GM19043 (cell line): ENCODE measurements around the gene KIF19.
"Not testable (repeated sequence)": the region's sequence is repeated elsewhere in the genome, so short reads cannot be mapped to it uniquely, and the experiment has no call there.

ENCODE experiments used
- ATAC-seq: cut with Tn5 transposase; IDR thresholded peaks from one replicate; pipeline ENCODE4 v1.9.1; 2021; ENCODE audit warnings: low read depth; ENCODE audit not compliant: unreplicated experiment

Gene KIF19, protein sequence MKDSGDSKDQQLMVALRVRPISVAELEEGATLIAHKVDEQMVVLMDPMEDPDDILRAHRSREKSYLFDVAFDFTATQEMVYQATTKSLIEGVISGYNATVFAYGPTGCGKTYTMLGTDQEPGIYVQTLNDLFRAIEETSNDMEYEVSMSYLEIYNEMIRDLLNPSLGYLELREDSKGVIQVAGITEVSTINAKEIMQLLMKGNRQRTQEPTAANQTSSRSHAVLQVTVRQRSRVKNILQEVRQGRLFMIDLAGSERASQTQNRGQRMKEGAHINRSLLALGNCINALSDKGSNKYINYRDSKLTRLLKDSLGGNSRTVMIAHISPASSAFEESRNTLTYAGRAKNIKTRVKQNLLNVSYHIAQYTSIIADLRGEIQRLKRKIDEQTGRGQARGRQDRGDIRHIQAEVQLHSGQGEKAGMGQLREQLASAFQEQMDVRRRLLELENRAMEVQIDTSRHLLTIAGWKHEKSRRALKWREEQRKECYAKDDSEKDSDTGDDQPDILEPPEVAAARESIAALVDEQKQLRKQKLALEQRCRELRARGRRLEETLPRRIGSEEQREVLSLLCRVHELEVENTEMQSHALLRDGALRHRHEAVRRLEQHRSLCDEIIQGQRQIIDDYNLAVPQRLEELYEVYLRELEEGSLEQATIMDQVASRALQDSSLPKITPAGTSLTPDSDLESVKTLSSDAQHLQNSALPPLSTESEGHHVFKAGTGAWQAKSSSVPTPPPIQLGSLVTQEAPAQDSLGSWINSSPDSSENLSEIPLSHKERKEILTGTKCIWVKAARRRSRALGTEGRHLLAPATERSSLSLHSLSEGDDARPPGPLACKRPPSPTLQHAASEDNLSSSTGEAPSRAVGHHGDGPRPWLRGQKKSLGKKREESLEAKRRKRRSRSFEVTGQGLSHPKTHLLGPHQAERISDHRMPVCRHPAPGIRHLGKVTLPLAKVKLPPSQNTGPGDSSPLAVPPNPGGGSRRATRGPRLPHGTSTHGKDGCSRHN

GRCh38 chr17:74325743-74326379 is at the start of gene KIF19:
KIF19 (plus strand) TSS chr17:74326226; CDS start chr17:74326350, 124 bp downstream.
- ATAC-seq, result peak; percentile 74

DNA sequence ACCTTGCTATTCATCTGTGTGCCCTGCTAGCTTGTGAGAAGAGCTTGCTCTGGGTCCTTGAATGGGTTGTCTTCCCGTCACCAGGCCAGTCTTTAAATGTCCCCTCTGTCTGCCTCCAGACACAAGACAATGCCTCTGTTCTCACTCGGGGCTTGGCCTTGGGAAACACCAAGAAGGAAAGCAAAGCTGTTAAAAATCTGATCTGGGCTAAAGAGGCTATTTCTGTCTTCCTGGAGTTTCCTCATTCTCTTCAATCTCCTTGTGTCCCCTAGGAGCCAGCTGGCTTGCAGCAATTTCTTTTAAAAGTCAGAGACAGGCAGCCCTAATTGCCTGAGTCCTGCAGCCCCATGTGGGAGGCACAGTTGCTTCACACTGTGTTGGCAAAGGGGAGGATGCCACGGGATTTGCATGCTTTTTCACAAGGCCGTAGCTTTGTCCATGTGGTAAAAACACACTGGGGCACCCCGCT is 49.5 kb upstream of the KIF19 start:
- ATAC-seq, result no peak

DNA sequence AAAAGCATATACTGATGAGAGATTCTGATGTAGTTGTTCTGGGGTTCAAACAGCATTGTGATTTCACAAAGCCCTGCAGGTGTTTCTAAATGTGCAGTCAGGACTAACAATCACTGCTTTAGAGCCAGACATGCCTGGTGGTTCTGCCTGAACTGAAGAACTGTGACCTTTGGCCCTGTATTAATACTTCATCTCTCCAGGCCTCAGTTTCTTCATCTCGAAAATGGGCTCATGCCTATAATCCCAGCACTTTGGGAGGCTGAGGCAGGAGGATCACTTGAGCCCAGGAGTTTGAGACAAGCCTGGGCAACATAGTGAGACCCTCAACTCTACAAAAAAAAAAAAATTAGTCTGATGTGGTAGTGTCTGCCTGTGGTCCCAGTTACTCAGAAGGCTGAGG is 48.1 kb upstream of the KIF19 start:
- no peak for ATAC-seq

GRCh38 chr17:74279617-74280016 is 46.4 kb upstream of the KIF19 start:
- not testable (repeated sequence) for ATAC-seq

GRCh38 chr17:74280093-74280513 is 45.9 kb upstream of the KIF19 start:
- peak; percentile 60 for ATAC-seq

DNA sequence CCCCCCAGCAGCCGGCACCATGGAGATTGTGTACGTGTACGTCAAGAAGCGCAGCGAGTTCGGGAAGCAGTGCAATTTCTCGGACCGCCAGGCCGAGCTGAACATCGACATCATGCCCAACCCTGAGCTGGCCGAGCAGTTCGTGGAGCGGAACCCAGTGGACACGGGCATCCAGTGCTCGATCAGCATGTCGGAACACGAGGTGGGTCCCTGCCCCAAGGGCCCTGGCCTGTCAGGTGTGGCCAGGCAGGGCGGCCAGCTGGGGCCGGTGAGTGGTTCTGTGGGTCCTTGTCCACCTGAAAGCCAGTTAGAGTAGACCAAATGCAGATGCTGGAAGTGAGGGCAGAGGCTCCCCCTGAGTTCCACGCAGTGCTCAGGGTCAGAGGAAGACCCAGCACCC is 44.2 kb upstream of the KIF19 start:
- ATAC-seq, result no peak

DNA sequence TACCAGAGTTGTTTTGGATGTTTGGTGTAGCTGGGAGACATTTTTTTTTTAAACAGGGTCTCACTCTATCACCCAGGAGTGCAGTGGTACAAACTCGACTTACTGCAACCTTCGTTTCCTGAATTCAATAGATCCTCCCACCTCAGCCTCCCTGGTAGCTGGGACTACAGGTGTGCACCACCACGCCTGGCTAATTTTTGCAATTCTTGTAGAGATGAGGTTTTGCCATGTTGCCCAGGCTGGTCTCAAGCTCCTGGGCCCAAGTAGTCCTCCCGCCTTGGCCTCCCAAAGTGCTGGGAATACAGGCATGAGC is 43.8 kb upstream of the KIF19 start:
- ATAC-seq, result not testable (repeated sequence)

DNA sequence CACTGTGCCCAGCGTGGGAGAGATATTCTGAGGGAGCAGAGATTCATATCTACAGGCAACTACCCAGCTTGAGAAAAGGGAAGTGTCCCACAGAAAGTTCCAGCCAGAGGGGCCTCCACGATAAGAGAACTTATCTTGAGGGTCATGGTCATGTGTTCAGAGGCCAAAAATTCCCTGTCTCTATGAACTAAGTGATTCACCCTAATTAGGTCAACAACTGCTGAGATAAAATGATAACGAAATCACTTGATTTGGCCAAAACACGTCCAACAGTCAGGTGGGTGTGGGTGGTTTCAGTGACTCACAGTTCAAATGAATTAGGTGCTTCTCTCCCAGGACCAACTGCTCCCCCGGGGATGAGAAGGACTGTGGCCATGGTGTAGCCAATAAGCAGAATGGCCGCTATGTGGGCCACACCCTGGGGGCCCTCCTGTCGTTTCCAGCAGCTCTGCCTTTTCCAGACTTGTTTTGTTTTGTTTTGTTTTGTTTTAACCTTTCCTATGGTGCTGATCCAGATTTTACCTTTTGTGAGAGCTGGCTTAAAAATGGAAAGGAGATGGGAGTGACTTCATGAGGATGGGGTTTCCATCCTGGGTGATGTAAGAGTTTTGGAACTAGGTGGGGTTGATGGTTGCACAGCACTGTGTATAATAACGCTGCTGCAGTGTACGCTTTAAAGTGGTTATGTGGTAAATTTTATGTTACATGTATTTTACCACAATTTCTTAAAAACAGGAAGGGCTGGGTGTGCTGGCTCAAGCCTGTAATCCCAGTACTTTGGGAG is 43.2 kb upstream of the KIF19 start:
- ATAC-seq, result no peak

DNA sequence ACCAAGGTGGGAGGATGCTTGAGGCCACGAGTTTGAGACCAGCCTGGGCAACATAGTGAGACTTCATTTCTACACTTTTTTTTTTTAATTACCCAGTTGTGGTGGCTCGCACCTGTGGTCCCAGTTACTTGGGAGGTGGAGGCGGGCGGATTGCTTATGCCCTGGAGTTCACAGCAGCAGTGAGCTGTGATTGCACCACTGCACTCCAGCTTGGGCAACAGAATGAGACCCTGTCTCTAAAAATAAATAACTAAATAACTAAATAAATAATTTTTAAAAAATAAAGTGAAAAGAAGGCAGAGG is 42.7 kb upstream of the KIF19 start:
- ATAC-seq, result no peak

DNA sequence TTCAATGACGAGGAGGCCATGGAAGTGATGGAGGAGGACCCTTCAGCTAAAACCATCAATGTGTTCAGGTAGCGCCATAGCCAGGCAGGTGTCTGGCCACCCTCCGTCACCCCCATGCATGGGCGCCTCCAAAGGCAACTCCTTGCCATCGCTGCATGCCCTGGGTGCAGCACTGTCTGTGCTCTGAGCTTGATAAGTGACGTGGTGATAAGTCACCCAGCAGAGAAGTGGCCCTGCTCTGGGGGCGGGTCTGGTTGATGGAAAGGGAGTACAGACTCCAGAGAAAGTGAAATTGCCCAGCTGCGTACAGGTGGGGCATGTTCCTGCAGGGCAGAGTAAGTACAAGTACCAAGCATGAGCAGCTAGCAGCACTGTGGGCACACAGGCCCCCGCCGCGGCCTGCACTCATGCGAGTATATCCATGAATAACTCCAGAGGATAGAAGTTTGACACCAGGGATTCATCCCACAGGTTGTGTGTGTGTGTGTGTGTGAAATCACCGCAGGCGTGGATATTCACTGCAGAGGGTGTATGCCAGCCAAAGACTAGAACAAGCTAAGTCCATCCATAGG is 38.9 kb upstream of the KIF19 start:
- no peak for ATAC-seq

DNA sequence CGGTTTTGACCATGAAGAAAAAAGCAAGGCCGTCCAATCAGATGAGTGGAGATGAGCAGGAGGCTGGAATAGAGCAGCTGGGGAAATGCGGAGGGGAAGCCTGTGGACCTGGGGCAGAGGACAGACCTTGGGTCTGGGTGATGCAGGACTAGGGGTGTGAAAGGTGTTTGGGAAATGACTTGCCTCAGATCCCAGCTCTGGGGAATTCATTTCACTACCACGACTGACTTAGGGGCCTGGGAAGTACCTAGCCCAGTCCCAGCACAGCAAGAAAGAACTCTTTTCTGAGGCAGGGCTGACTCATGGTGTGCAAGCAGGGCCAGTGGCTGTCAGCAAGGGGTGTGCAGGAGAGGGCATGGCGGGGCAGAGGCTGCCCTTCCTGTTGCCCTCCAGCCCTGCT is 37.2 kb upstream of the KIF19 start:
- ATAC-seq, result no peak

DNA sequence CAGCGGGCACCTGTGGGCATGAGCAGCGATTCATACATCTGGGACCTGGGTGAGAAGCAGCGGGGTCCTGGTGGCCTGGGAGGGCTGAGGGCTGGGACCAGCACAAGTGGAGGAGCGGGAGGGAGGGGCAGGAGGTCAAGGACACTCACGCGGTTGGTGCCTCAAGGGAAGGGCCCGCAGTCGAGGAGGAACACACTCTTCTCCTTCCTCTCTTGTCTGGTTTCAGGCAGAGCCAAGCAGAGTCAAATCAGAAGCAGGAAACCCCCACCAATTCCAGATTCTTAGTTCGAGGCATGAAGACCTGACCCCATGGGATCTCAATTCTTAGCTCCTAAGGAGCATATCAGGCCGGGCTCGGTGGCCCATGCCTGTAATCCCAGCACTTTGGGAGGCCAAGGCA is 36.3 kb upstream of the KIF19 start:
- ATAC-seq, result no peak

- ATAC-seq, result no peak
Observed at GRCh38 chr17:74290340-74290739, 35.7 kb upstream of the KIF19 start.

DNA sequence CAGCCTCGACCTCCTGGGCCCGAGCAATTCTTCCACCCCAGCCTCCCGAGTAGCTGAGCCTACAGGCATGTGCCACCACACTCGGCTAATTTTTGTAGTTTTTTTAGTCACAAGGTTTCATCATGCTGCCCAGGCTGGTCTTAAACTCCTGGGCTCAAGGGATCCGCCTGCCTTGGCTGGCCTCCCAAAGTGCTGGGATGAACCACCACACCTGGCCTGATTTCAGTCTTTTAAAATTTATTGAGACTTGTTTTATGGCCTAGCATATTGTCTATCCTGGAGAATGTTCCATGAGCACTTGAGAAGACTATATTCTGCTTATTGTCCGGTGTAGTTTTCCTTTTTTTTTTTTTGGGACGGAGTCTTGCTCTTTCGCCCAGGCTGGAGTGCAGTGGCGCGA is 33.5 kb upstream of the KIF19 start:
- ATAC-seq, result no peak

- no peak for ATAC-seq
Observed at GRCh38 chr17:74295625-74296547, 30.1 kb upstream of the KIF19 start.

DNA sequence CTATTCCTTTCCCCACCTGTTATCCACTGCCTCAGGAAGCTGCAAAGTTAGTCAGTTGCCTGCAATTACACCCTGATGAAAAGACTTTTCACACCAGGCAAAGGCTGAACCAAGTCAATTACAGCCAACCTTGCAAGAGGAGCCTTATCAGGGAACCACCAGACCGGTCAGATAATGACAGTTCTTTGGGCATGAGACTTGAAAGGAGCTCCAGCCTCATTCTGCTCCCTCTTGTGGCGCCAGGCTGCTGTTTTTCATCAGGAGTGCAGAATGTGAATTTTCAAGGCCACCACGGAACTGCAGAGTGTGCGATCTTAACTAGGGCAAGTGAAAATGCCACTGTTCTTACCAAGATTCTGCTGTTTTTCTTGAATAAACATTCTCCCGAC is 29.5 kb upstream of the KIF19 start:
- ATAC-seq, result no peak

GRCh38 chr17:74297941-74298340 is 28.1 kb upstream of the KIF19 start:
- no peak for ATAC-seq

DNA sequence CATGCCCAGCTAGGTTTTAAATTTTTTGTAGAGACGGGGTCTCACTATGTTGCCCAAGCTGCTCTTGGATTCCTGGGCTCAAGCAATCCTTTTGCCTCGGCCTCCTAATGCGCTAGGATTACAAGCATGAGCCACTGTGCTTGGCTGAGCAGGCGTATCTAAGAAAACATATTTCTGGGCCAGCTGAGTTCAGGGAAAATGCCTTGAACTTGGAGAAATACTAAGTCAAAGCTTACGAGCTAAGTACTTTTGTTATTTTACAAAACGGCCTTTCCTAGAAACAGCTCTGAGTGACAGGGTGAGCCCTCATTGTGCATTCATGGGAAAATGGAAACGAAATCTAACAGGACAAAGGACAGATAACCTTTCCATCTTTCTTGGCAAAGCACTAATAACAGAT is 27.2 kb upstream of the KIF19 start:
- ATAC-seq, result no peak
